ENCODE measurements around the gene KCNQ1OT1.

Gene KCNQ1OT1

GRCh38 chr11:2708151-2708581 lies 8.4 kb upstream of the KCNQ1OT1 start:
- Histone ChIP-seq H2AFZ (ENCODE audit: low read length) (no peak overlapping the region), H3K4me2 (ENCODE audit: low read length) (no peak overlapping the region), H3K4me3 (ENCODE audit: low read depth, low read length, poor library complexity, severe bottlenecking) (no peak overlapping the region), H3K79me2 (ENCODE audit: insufficient read depth, low read length) (no peaks in the 10 kb centered on the region), H4K20me1 (ENCODE audit: insufficient read depth, low read length) (no peaks in the 10 kb centered on the region), H3K27ac (ENCODE audit: low read depth, low read length, poor library complexity, severe bottlenecking) (no peak overlapping the region), H3K4me1 (ENCODE audit: insufficient read depth, low read length, severe bottlenecking) (peaks cover 13% of the 10 kb centered on the region), H3F3A (ENCODE audit: insufficient read depth, low read length) (no peaks in the 10 kb centered on the region), H3K27me3 (ENCODE audit: insufficient read depth, low read length) (peaks cover 5% of the 10 kb centered on the region; the same call in 1 of the 2 replicates), H3K9me2 (ENCODE audit: low read depth, low read length) (no peaks in the 10 kb centered on the region), H3K9me3 (ENCODE audit: low read length) (peaks cover 6% of the 10 kb centered on the region; the same call in 1 of the 2 replicates), H3K36me3 (ENCODE audit: insufficient read depth, low read length) (no peaks in the 10 kb centered on the region; the same call in 1 of the 2 replicates), H3K9ac (ENCODE audit: low read length) (no peak overlapping the region)
- TF ChIP-seq CTCF (IDR thresholded peaks at IDR 0.05; ENCODE audit: low read length) (no peak), EZH2 (IDR thresholded peaks at IDR 0.05; ENCODE audit: borderline replicate concordance, low read length) (no peak)

- Histone ChIP-seq H4K20me1 (ENCODE audit: insufficient read depth, low read length) (no peaks in the 10 kb centered on the region), H3K9ac (ENCODE audit: low read length) (no peak overlapping the region), H3F3A (ENCODE audit: insufficient read depth, low read length) (no peaks in the 10 kb centered on the region), H3K79me2 (ENCODE audit: insufficient read depth, low read length) (no peaks in the 10 kb centered on the region), H3K27ac (ENCODE audit: low read depth, low read length, poor library complexity, severe bottlenecking) (no peak overlapping the region), H3K9me3 (ENCODE audit: low read length) (peaks cover 6% of the 10 kb centered on the region; the same call in 1 of the 2 replicates), H3K4me2 (ENCODE audit: low read length) (no peak overlapping the region), H3K4me1 (ENCODE audit: insufficient read depth, low read length, severe bottlenecking) (peaks cover 17% of the 10 kb centered on the region), H3K9me2 (ENCODE audit: low read depth, low read length) (no peaks in the 10 kb centered on the region), H2AFZ (ENCODE audit: low read length) (no peak overlapping the region), H3K36me3 (ENCODE audit: insufficient read depth, low read length) (no peaks in the 10 kb centered on the region; the same call in 1 of the 2 replicates), H3K4me3 (ENCODE audit: low read depth, low read length, poor library complexity, severe bottlenecking) (no peak overlapping the region), H3K27me3 (ENCODE audit: insufficient read depth, low read length) (peaks cover 5% of the 10 kb centered on the region; the same call in 1 of the 2 replicates)
- TF ChIP-seq CTCF (IDR thresholded peaks at IDR 0.05; ENCODE audit: low read length) (no peak), EZH2 (IDR thresholded peaks at IDR 0.05; ENCODE audit: borderline replicate concordance, low read length) (no peak)
Measured at GRCh38 chr11:2707736-2708135, 7.9 kb upstream of the KCNQ1OT1 start.

- peaks cover 5% of the 10 kb centered on the region; the same call in 1 of the 2 replicates for H3K27me3 ChIP-seq (ENCODE audit: insufficient read depth, low read length)
Measured at GRCh38 chr11:2706321-2706720, 6.5 kb upstream of the KCNQ1OT1 start.

More at GRCh38 chr11:2706321-2706720, 6.5 kb upstream of the KCNQ1OT1 start:
- Histone ChIP-seq H3K79me2 (ENCODE audit: insufficient read depth, low read length) (no peaks in the 10 kb centered on the region), H3K36me3 (ENCODE audit: insufficient read depth, low read length) (no peaks in the 10 kb centered on the region; the same call in 1 of the 2 replicates), H3K9me3 (ENCODE audit: low read length) (peaks cover 6% of the 10 kb centered on the region; the same call in 1 of the 2 replicates), H3K9me2 (ENCODE audit: low read depth, low read length) (no peaks in the 10 kb centered on the region), H3K4me1 (ENCODE audit: insufficient read depth, low read length, severe bottlenecking) (peaks cover 25% of the 10 kb centered on the region), H3K4me3 (ENCODE audit: low read depth, low read length, poor library complexity, severe bottlenecking) (no peak overlapping the region), H3F3A (ENCODE audit: insufficient read depth, low read length) (no peaks in the 10 kb centered on the region), H2AFZ (ENCODE audit: low read length) (no peak overlapping the region), H3K4me2 (ENCODE audit: low read length) (no peak overlapping the region), H3K27ac (ENCODE audit: low read depth, low read length, poor library complexity, severe bottlenecking) (no peak overlapping the region), H4K20me1 (ENCODE audit: insufficient read depth, low read length) (no peaks in the 10 kb centered on the region), H3K9ac (ENCODE audit: low read length) (no peak overlapping the region)
- no peak for TF ChIP-seq CTCF (IDR thresholded peaks at IDR 0.05; ENCODE audit: low read length)
- no peak for TF ChIP-seq EZH2 (IDR thresholded peaks at IDR 0.05; ENCODE audit: borderline replicate concordance, low read length)

All from OCI-LY1 (cell line).